NOMO-1 (cell line): Measurements from ENCODE around the gene UTP4.
A peak's percentile ranks its signal among the peaks of the same experiment; 100 is the strongest.

ENCODE experiments used
- DNase-seq, 2 experiments: peaks; one replicate each; lab custom pipeline; 2025; ENCODE audit not compliant: unreplicated experiment in 2 of 2; lab: John Stamatoyannopoulos, UW

UTP4 gene

DNA sequence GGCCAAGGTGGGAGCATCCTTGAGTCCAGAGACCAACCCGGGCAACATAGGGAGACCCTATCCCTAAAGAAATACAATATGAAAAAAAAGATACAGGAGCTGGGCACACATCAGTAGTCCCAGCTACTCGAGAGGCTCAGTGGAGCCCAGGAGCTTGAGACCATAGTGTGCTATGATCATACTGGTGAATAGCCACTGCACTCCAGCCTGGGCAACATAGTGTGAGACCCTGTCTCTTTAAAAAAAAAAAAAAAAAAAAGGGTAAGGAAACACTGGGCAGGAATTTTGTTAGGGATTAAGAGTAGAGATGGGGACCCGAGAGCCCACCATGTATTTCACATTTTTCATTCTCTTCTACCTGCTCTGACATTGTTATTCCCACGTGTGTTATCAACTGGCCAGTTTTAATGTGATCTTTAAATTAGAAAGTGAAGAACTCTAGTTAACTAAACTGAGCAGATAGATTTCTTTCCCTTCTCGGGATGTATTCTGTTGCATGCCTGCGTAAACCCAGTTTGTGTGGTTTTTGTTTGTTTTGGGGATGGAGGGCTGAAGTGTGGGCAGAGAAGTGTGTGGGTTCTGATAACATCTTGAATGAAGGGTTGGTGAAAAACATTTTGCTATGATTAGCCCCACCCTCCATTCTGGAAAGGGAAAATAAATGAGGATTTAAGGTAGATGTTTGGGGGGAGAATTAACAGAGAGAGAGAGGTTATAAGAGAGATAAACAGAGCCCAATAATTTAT, 37.3 kb downstream of the UTP4 start:
- DNase-seq = no peak

- peak in 1 of 2 experiments; percentile 81 for DNase-seq
Observed at GRCh38 chr16:69171325-69172084, 39.1 kb downstream of the UTP4 start.

GRCh38 chr16:69176033-69176800, 43.8 kb downstream of the UTP4 start:
- DNase-seq = no peak

GRCh38 chr16:69179328-69180010, 47.0 kb downstream of the UTP4 start:
- peak in 1 of 2 experiments; percentile 44 for DNase-seq

DNA sequence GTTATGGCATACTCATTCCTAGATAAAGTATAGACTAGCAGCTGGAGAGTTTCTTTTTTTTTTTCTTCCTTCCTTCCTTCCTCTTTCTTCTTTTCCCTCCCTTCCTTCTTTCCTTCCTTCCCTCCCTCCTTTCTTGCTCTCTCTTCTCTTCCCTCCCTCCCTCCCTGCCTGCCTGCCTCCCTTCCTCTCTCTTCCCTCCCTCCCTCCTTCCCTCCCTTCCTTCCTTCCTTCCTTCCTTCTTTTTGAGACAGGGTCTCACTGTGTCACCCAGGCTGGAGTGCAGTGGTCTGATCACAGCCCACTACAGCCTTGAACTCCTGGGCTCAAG, 47.5 kb downstream of the UTP4 start:
- no peak for DNase-seq

GRCh38 chr16:69182730-69183416, 50.4 kb downstream of the UTP4 start:
- DNase-seq = no peak

DNA sequence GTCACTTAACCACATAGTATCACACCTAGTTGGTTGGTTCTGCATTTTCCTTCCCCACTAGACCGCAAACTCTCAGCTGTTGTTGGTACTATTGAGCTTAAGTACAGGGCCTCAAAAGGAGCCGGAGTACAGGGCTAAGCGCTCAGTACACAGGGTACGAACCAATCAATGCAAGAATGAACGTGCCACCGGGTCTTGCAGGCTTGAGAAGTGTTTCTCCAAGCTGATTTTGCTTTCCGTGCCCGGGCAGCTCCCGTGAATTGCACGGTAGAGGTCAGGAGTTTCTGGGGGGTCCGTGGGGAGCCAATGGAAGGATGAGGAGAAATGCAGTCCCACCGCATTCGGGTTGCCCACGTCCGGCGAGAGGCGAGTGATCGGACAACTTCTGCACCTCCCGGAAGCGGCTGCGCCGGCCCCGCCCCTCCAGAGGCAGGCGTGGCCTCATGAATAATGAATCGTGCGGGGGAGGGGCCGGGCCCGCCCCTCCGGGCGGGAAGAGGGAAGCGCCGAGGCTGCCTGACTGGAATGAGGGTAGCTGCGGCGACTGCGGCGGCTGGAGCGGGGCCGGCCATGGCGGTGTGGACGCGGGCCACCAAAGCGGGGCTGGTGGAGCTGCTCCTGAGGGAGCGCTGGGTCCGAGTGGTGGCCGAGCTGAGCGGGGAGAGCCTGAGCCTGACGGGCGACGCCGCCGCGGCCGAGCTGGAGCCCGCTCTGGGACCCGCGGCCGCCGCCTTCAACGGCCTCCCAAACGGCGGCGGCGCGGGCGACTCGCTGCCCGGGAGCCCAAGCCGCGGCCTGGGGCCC, 54.4 kb downstream of the UTP4 start, which contains the start of gene SNTB2:
Gene SNTB2 (plus strand): TSS at position 523 of the 804 bp plus-strand sequence. CDS start 3 bp downstream, at position 526.
- peak; percentile 93 for DNase-seq

GRCh38 chr16:69187446-69188235, 55.2 kb downstream of the UTP4 start:
- peak in 1 of 2 experiments; percentile 40 for DNase-seq

DNA sequence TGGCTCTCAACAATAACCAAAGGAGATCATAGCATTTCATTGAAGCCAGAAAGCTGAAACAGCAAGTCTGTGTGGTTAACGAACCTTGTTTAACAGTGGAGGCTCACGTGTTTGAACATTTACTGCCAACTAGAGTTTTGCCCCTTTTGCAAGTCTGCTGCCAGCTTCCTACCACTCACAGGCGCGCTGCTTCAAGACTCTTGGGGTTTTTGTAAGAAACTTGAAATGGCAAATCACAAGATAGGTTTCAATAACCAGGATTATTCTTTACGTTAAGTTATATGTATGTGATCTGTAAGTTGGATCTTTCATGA, 55.7 kb downstream of the UTP4 start:
- DNase-seq = peak in 1 of 2 experiments; percentile 19

GRCh38 chr16:69188716-69189115, 56.3 kb downstream of the UTP4 start:
- DNase-seq = no peak

DNA sequence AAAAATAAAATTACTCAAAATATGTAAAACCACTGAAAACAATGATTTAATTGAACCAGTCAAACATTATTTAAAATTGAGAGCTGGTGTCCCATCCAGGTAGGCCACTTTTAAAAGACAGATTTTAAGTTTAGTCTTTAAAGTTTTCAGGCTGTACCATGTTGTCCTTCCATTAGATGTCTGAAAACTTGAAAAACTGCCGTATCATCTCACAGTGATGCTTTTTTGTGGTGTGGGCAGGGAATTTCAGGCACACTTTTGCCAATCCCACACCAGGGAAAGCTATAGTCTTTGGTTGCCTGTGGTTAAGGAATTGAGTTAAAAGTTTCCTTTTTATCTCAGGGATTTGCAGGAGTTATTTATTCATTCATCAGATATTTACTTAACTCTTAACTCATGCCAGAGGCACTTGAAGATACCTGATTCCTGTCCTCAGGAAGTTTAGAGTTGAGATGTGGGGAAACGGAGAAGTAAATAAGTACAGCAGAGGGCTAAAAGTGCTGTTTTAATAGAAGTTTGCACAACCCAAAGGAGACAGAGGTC, 57.7 kb downstream of the UTP4 start:
- no peak for DNase-seq

GRCh38 chr16:69190598-69190997, 58.1 kb downstream of the UTP4 start:
- DNase-seq = peak; percentile 86 to 89

GRCh38 chr16:69191136-69191535, 58.7 kb downstream of the UTP4 start:
- DNase-seq = no peak

DNA sequence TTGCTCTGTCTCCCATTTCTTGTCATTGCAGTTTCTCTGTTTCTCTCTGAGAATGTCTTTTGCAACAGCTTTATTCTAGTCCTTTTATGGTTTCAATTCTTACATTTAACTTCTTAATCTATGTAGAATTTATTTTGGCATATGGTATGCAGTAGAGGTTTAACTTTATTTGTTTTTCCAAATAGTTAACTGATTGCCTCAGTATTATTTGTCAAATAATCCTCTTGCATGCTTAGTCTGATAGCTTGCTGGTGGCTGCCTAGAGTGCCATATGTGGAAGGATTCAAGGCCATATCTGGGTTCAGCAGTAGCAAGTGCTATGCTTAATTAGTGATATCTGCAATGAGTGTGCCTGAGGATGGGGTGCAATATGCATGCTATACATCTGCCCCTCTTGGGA, 61.4 kb downstream of the UTP4 start:
- no peak for DNase-seq

- no peak for DNase-seq
Observed at GRCh38 chr16:69194488-69194887, 62.0 kb downstream of the UTP4 start.

DNA sequence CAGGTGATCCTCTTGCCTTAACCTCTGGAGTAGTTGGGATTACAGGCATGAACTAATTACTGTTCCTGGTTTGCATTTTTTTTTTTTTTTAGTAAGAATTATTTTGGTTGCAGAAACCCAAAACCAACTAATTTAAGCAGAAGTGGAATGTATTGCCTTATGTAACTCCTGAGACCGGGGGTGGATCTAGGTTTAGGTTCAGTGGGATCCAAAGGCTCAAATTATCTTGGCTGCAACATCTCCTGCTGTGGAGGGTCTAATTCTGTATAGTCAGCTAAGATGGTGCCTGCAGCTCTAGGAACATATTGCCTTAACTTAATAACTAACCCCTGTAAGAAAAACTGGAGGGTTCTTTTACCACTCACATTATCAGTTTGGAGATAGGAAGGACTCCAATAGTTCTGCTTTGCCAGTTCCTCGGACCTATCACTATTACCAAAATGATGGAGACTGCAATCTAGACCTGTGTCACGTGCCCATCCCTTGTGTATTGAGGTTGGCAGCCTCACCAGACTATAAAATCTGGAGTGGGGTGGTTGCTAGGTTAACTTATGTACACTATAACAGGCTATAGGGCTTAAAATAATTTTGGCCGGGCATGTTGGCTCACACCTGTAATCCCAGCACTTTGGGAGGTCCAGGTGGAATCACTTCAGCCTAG, 63.0 kb downstream of the UTP4 start:
- DNase-seq = no peak

- DNase-seq = no peak
Observed at GRCh38 chr16:69197573-69197972, 65.1 kb downstream of the UTP4 start.

DNA sequence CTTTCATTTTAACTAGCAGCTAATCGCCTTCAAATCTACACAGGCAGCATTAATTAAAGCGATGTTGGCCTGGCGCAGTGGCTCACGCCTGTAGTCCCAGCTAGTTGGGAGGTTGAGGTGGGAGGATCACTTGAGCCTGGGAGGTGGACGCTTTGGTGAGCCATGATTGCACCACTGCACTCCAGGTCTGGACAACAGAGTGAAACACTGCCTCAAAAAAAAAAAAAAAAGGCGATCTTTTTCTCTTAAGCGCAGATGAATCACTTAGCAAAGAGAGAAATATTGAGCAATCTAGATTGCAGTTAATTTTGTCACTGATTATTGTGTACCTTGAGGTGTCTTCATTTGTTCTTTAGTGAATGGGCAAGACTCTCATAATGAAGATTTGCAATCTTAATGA, 66.9 kb downstream of the UTP4 start:
- DNase-seq = peak; percentile 59 to 63
